Left colon (tissue), 2 donors: Measurements from ENCODE around the gene LGR6. TPM values are rescaled to one million over a fixed set of nuclear protein-coding genes. Genes with fewer than 3 reads are reported as not detected.
"Not testable (repeated sequence)": the region's sequence is repeated elsewhere in the genome, so short reads cannot be mapped to it uniquely, and the experiment has no call there.

Source experiments
- ATAC-seq: fragments of 200-7000 bp; cut with Tn5 transposase; one replicate; pipeline ENCODE4 v1.9.1; 2020; ENCODE audit warnings: mild to moderate bottlenecking, moderate library complexity
- DNase-seq, 2 donors: peaks; one replicate each; pipeline ENCODE4 v3.0.0-alpha.2; 2020
- intact Hi-C, 2 donors: fragments of 100-400 bp; cut with DNase I in 1 of 2; cut with micrococcal nuclease in 1 of 2; formaldehyde crosslinking; loops; one replicate each; pipeline versions ENCODE4 v1.11.2 to v1.14.0; 2022; cut with DNase I, micrococcal nuclease
- total RNA-seq, 2 donors: library from RNA; stranded (reverse); fragmentation: NEBNext Ultra II Directional; extraction: Animal tissue kit (Norgen Biotek cat#: 25700); gene quantifications; one replicate each; pipeline ENCODE4 v1.2.1, GENCODE V29; 2021
- donor health status: DM: no; HTN: no; CAD: no.
- donor health status: DM: yes; HTN: yes; CAD: no.

LGR6 gene
- total RNA-seq, 2 donors from 2014 or later: 1.1 to 1.9 TPM

- no peak for DNase-seq
- intact Hi-C loops: no loop called here
- no peak for ATAC-seq
These were observed 54.5 kb downstream of the LGR6 start for GRCh38 chr1:202247837-202248795.

GRCh38 chr1:202248861-202249260, 55.3 kb downstream of the LGR6 start:
- no peak for DNase-seq
- intact Hi-C loops: no loop called here
- no peak for ATAC-seq

DNA sequence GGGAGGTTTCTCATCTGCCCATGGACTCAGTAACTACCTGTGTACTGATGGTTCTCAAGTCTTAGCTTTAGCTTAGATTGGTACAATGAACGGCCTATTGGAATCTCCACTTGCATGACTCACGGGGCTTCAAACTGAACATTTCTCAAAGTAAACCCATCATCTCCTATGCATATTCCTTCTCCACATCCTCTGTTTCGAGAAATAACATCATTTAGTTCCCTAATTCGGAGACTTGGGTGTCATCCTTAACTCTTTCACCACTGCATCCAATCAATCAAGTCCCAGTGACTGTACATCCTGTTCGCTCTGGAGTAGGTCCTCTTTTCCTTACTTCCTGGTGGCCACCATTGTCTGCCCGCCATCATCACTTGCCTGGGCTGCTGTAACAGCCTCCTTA, 55.8 kb downstream of the LGR6 start:
- DNase-seq: no peak
- intact Hi-C loops: no loop called here

GRCh38 chr1:202249846-202250245, 56.2 kb downstream of the LGR6 start:
- ATAC-seq (no peak), DNase-seq (no peak)
- intact Hi-C loops: no loop called here

More for the DNA sequence above, 55.8 kb downstream of the LGR6 start:
- ATAC-seq: no peak

- intact Hi-C loops: no loop called here
- no peak for DNase-seq
- ATAC-seq: no peak
These were observed 57.4 kb downstream of the LGR6 start for GRCh38 chr1:202250982-202251381.

- ATAC-seq (no peak), DNase-seq (no peak)
- intact Hi-C loops: no loop called here
These were observed 58.0 kb downstream of the LGR6 start for GRCh38 chr1:202251424-202252256.

DNA sequence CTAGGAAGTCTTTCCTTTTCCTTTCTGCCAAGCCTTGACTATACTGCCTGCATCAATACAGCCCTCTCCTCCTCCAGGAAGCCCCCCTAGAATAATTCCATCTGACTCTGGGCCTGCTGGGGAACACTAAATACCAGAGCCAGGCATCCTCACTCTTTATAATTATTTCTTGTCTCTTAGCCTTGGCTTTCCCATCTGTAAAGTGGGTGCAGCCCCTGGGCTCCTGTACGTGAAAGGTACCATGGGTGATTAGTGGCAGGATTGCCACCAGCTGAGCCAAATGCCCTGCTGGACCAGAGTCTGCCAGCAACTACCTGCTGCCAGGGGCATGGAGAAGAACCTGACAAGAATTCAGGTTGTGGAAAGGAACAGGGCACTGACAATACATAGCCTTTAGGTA, 58.7 kb downstream of the LGR6 start:
- ATAC-seq: no peak
- intact Hi-C loops: no loop called here
- DNase-seq: no peak

DNA sequence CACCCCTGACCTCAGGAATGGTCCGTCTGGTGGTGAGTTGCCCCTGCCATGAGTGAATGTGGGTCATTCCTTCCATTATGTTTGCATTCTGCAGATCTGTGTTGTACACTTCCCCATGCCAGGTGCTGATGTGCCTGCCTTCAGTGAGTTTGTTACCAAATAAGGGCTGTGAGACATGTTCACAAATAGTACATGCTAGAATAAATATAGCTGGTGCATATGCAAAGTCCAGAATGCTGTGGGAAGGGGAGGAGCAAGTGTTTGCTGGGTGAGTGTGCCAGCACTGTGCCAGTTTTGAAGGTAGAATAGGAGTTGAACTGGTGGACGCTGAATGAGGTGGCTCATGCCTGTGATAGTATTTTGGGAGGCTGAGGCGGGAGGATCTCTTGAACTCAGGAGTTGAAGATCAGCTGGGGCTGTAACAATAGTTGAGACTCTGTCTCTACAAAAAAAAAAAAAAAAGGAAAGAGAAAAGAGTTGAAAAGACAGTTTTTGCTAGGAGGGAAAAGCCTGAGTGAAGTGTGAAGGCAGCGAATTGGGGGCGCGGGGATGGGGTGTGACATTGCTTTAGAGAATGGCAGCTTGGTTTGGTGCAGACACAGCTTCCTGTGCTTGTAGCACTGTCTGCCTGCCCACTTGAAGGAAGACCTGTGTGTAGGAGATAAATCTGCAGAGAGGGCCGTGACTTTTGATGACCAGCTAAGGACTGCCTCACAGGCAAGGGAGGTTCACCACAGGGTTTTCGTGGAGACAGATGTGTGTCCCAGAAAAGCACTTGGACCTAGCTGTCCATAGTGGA, 61.1 kb downstream of the LGR6 start:
- ATAC-seq: no peak
- no peak for DNase-seq
- intact Hi-C loops: no loop called here

- no peak for DNase-seq
- ATAC-seq: no peak
These were observed 61.7 kb downstream of the LGR6 start for GRCh38 chr1:202255343-202255742.

GRCh38 chr1:202259705-202260104, 66.1 kb downstream of the LGR6 start:
- no peak for ATAC-seq
- intact Hi-C loops: no loop called here
- DNase-seq: no peak

More at GRCh38 chr1:202255343-202255742, 61.7 kb downstream of the LGR6 start:
- intact Hi-C loops: no loop called here

GRCh38 chr1:202261209-202261958, 67.8 kb downstream of the LGR6 start:
- ATAC-seq, DNase-seq, intact Hi-C loops: not testable (repeated sequence)

- intact Hi-C loops: no loop called here
- ATAC-seq: no peak
These were observed 70.0 kb downstream of the LGR6 start for GRCh38 chr1:202263628-202264027.

DNA sequence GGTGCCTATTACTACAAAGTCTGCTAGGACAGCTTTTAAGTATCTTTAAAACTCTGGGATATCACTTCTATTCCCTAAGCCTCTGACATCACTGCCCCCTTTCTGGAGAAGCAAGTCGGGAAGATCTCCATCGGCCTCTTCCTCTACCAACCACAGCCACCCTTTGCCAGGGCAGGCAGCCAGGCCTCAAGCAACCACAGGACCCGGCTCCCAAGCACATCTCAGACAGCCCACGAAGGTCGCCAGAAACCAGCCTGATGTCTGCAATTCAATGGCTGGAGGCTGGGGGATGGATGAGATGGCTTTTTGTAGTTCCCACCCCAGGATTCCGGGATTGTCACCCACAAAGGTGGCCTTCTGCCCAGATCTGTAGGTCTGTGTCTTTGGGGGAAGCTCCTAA, 70.7 kb downstream of the LGR6 start:
- no peak for DNase-seq
- no peak for ATAC-seq
- intact Hi-C loops: no loop called here

More at GRCh38 chr1:202263628-202264027, 70.0 kb downstream of the LGR6 start:
- DNase-seq: no peak

DNA sequence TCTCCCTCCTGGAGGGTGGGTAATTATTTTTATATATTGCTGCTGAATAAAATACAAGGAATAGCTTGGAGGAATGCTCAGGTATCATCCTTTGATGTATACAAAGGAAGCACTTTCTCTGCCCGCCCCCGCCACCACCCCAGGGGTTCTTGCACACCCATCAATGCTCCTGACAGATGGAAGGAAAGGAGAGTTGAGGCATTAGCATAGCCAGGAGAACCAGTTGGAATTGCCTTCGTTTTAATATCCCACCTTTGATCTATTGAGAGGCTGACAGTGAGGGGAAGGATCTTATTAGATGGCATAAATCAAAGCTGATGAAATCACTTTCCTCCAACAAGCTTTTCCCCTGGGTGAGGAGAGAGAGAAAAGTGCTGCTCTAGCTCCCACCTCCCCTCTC, 71.1 kb downstream of the LGR6 start:
- no peak for DNase-seq
- ATAC-seq: no peak
- intact Hi-C loops: no loop called here

DNA sequence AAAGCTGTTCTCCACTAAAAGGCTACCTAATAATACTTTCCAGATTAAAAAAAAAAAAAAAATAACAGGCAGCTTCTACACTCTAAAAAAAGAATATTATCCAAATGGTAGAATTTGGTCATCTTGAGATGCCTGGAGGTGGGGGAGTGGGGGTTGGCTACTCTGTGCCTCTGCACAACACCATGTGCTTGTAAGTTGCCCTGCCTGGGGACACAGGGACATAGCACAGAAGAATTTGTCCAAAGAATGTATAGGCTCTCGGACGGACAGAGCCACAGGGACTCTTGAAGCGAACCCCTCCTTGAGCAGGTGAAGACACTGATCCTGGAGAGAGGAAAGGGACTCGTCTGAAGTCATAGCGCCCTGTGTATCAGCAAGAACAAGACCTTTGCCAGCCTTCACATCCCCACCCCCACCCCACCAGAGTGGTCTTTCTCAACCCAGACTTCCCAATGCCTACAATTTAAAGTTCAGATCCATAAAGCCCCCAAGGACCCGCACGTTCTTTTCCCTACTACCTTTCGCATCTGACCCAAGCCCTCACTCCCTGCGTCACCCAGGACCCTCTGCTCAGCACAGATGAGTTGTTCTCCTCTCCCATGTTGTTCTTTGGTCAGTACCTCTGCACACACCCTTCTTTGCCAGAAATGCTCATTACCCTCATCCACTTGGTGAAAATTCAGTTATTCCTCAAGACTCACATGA, 72.6 kb downstream of the LGR6 start:
- DNase-seq (no peak), ATAC-seq (no peak)
- intact Hi-C loops: no loop called here

DNA sequence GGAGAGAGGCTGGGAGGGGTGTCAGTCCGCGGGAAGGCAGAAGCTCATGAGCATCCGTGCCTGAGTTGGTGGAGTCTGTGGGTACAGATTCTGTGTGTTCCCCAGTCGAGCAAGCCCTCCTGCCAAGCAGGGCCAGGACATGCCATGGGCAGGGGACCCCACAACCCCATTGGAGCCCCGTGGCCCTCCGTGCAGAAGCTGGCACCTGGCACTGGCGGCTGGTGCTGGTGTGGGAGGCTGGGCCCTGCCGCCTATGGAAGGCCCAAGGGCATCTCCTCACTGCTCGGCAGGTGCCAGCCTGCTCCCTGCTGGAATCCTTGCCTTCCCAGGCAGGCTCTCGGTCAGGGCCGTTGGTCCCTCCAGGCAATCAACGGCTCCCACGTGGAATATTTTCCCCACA, 74.4 kb downstream of the LGR6 start:
- ATAC-seq: no peak
- no peak for DNase-seq
- intact Hi-C loops: no loop called here

GRCh38 chr1:202268817-202269216, 75.2 kb downstream of the LGR6 start:
- ATAC-seq: no peak
- no peak for DNase-seq
- intact Hi-C loops: no loop called here

DNA sequence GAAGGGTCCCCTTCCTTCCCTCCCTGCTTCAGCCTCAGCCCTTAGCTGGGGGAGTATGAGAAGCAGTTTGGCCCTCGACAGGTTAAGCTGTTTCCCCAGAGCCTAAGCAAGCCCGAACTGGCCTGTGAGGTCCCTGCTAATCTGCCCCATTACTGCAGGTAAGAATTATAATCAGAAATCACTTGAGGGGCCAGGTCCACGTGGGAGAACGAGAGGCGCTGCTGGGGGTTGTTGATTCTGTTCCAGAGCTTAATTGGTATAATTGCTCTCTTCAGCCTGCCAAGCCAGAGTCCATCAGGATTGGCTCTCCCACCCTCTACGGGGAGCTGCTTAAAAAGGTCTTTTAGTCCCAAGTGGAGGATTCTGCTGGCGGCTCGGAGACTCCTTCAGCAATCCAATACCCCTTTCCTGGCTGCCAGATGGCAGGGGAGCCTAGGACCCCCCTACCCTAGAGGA, 77.3 kb downstream of the LGR6 start:
- DNase-seq (no peak), ATAC-seq (peak; percentile 56)
- intact Hi-C loops: no loop called here
